HG03442 (cell line): ENCODE results near the gene NR6A1.
"Not testable (repeated sequence)": the region's sequence is repeated elsewhere in the genome, so short reads cannot be mapped to it uniquely, and the experiment has no call there.

ENCODE experiments used
- ATAC-seq: cut with Tn5 transposase; IDR thresholded peaks from one replicate; pipeline ENCODE4 v1.9.1; 2021; ENCODE audit warnings: mild to moderate bottlenecking, moderate library complexity; ENCODE audit not compliant: unreplicated experiment

NR6A1 gene

GRCh38 chr9:124761710-124762109 is 9.4 kb downstream of the NR6A1 start:
- no peak for ATAC-seq

- no peak for ATAC-seq
Measured at GRCh38 chr9:124761196-124761595, 9.9 kb downstream of the NR6A1 start.

- no peak for ATAC-seq
Measured at GRCh38 chr9:124760719-124761118, 10.4 kb downstream of the NR6A1 start.

- ATAC-seq: no peak
Measured at GRCh38 chr9:124759327-124759726, 11.8 kb downstream of the NR6A1 start.

GRCh38 chr9:124758691-124759090 is 12.4 kb downstream of the NR6A1 start:
- ATAC-seq: no peak

- ATAC-seq: no peak
Measured at GRCh38 chr9:124758061-124758460, 13.1 kb downstream of the NR6A1 start.

GRCh38 chr9:124757616-124758015 is 13.5 kb downstream of the NR6A1 start:
- ATAC-seq: no peak

GRCh38 chr9:124756011-124756410 is 15.1 kb downstream of the NR6A1 start:
- ATAC-seq: no peak

- ATAC-seq: no peak
Measured at GRCh38 chr9:124755061-124755460, 16.1 kb downstream of the NR6A1 start.

GRCh38 chr9:124754289-124754688 is 16.8 kb downstream of the NR6A1 start:
- ATAC-seq: no peak

GRCh38 chr9:124752967-124753366 is 18.1 kb downstream of the NR6A1 start:
- ATAC-seq: no peak

GRCh38 chr9:124749781-124750180 is 21.3 kb downstream of the NR6A1 start:
- no peak for ATAC-seq

GRCh38 chr9:124749284-124749683 is 21.8 kb downstream of the NR6A1 start:
- no peak for ATAC-seq

GRCh38 chr9:124747065-124747464 is 24.0 kb downstream of the NR6A1 start:
- no peak for ATAC-seq

- no peak for ATAC-seq
Measured at GRCh38 chr9:124743686-124744348, 27.3 kb downstream of the NR6A1 start.

- ATAC-seq: no peak
Measured at GRCh38 chr9:124742940-124743339, 28.2 kb downstream of the NR6A1 start.

- ATAC-seq: no peak
Measured at GRCh38 chr9:124741662-124742061, 29.4 kb downstream of the NR6A1 start.

- no peak for ATAC-seq
Measured at GRCh38 chr9:124741149-124741548, 30.0 kb downstream of the NR6A1 start.

GRCh38 chr9:124739360-124739759 is 31.8 kb downstream of the NR6A1 start:
- no peak for ATAC-seq

GRCh38 chr9:124738075-124738474 is 33.0 kb downstream of the NR6A1 start:
- not testable (repeated sequence) for ATAC-seq

- ATAC-seq: no peak
Measured at GRCh38 chr9:124735121-124735520, 36.0 kb downstream of the NR6A1 start.

- ATAC-seq: not testable (repeated sequence)
Measured at GRCh38 chr9:124734741-124735083, 36.4 kb downstream of the NR6A1 start.
